Measurements from ENCODE around the gene SCFD1.

- TF ChIP-seq CTCF (IDR thresholded peaks at IDR 0.05) (no peak), POLR2A (IDR thresholded peaks at IDR 0.05) (no peak)
These were observed 38.0 kb upstream of the SCFD1 start for GRCh38 chr14:30584058-30584630.

All from esophagus squamous epithelium (tissue), 4 donors.